NCI-H2029 (cell line): ENCODE results near the gene TMEM214.
"Not testable (repeated sequence)": the region's sequence is repeated elsewhere in the genome, so short reads cannot be mapped to it uniquely, and the experiment has no call there.

ENCODE experiments used
- DNase-seq: peaks from one replicate; lab custom pipeline; 2025; lab: John Stamatoyannopoulos, UW

Gene TMEM214

DNA sequence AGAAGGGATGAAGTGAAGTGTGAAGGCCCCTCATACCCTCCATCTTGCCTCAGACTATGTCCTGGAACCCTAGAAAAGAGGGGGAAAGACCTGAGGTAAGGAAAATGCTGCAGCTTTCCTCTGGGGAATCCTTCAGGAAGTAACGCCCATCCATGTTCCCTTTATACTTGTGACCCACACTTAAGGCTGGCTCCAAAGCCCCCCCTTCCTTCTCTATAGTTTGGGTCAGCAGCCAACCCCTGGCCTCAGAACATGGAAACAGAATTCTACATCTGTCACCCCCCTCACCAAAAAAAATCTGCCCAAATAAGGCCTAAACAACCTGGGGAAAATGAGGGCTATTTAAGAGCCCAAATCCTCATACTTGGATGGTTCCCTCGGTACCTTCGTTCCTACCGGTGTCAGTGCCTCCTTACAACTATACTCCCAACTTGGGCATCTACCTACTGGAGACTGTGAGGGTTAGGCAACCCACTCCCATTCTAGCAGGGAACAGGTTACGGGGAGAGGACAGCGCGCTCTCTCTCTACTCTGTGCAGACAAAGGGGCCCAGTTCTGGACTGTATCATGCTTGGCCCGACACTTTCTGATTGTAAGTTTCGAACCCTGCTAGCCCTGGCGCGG is 38.0 kb downstream of the TMEM214 start:
- DNase-seq: no peak

- DNase-seq: peak; percentile 83
Measured at GRCh38 chr2:27071277-27071989, 38.7 kb downstream of the TMEM214 start, which contains the start of gene OST4. TSS of gene OST4 (minus strand) at chr2:27071654.

- DNase-seq: no peak
Measured at GRCh38 chr2:27071990-27072830, 39.4 kb downstream of the TMEM214 start.

- no peak for DNase-seq
Measured at GRCh38 chr2:27072920-27073319, 40.2 kb downstream of the TMEM214 start.

- DNase-seq: no peak
Measured at GRCh38 chr2:27073782-27074181, 41.0 kb downstream of the TMEM214 start.

DNA sequence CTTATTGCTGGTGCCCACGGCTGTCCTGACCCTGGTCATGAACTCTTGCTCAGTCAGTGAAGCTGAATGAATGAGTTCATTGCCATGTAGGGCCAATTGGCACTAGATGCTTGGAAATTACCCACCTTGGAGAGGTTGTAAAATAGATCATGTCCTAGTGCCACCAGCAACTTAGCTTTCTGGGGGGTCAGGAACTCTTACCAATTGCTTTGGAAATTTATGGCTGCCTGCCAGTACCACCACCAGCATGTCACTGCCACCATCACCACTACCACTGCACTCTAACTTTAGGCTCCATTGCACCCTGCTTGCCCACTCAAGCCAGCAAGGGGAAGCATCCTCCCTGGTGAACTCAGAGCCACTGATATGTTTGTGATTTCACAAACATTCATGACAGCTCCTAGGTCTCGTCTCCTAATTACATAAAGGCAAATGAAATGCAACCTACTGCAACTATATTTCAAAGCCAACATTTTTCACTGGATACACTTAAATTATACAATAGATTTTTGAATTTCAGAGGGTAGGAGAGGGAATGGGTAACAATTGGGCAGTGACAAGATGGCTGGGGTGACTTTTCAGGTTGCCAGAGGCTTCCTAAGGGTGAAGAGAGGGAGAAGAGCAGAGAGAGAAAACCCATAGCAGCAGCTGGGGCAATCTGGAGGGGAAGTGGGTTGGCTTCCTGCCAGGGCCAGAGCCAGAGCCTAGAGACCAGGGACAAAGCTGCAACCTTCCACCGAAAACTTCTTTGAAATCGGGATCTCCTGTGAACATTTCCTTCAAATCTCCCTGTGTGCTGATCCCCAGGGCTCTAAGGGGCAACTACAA is 42.2 kb downstream of the TMEM214 start:
- DNase-seq: peak; percentile 17

DNA sequence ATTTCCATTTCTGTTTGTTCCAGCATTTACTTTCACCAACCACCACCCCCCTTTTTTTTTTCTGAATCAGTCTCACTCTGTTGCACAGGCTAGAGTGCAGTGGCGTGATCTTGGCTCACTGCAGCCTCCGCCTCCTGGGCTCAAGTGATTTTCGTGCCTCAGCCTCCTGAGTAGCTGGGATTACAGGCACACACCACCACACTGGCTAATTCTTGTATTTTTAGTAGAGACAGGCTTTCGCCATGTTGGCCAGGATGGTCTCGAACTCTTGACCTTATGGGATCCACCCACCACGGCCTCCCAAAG is 42.8 kb downstream of the TMEM214 start:
- not testable (repeated sequence) for DNase-seq

- DNase-seq: no peak
Measured at GRCh38 chr2:27076323-27076722, 43.6 kb downstream of the TMEM214 start.

GRCh38 chr2:27077231-27077630 is 44.5 kb downstream of the TMEM214 start:
- no peak for DNase-seq

DNA sequence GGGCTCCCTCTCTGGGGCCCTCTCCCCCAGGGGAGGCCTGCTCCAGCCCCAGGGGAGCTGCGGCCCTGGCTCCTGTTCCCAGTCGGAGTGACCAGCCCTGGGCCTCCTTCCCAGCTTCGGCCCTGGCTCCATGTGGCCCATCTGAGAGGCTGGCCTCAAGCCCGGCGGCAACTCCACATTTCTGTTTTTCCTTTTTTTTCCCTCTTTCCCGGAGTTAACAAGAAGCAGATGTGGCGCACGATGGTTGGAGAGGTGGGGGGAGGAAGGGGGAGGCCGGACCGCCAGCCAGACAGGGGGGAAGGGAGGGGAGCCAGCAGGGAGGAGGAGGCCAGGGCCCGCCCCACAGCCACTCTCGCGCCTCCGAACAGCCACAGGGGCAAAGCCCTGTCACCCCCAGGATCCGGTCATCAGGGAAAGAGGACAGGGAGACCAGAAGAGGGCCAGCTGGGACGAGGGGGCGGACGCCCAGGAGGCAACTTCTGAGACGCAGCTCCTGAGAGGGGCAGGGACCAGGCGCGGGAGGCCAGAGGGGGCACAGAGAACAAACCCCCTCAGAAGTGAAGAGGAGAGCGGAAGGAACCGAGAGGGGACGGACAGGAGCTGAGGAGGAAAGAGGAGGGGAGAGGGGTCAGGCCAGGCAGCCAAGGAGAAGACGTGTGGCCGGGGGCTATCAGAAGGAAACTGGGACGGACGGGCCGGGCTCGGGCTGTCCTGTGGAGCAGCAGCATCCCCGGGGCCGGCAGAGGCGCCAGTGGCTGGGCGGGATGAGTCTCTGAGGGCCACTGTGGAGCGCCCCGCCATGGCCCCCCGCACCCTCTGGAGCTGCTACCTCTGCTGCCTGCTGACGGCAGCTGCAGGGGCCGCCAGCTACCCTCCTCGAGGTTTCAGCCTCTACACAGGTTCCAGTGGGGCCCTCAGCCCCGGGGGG is 45.8 kb downstream of the TMEM214 start, which contains the start of gene EMILIN1:
TSS of gene EMILIN1 (plus strand) at position 349 of the 928 bp plus-strand sequence. CDS start at position 800, 451 bp downstream.
- DNase-seq: no peak

DNA sequence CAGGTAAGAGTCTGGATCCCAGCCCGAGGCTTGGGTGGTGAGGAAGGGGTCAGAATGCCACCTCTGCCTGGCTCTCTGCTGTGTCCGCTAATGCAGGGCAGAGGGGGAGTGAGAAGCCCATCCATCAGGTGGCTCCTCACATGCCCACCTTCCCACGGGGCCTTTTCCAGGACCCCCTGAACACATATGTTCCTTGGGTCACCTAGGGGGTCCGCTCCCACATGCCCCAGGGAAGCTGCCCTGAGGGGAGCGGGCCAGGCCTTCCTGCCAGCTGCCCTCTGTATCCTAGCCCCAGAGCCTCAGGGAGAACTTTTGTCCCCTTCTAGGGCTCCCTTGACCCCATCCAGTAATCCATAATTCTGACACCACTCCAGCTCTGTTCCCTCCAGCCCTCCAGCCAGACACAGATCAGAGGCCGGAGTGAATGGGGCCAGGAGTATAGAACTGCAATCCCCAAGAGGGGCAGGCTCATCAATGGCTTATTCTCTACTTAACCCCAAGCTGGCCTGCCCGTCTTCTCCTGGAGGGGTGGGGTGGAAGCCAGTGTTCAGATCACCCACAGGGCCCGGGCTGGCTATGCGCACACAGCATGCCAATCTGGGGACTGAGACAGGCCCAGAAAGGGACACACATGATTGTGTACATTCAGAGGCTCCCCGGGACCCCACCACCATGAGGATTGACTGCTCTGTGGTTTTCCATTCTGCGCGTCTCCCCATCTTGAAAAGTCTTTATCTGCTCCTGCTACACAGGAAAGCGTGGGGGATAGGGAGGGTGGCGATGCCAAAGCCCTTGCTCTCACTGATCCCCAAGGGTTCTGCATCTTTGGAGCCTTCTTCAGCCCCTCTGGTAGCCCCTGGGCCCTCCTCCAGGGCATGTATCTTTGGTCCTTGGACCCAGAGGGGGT is 46.7 kb downstream of the TMEM214 start:
- DNase-seq: no peak

DNA sequence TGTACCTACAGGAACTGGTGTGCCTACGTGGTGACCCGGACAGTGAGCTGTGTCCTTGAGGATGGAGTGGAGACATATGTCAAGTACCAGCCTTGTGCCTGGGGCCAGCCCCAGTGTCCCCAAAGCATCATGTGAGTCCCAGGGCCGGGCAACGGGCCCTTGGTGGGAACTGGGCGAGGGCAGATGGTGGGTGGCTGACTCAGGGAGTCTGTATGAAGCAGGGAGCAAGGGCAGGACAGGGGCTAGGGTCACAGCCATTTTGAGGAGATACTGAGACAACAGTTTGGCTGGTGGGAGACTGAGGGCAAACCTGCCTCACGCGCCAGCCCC is 47.3 kb downstream of the TMEM214 start:
- DNase-seq: no peak

DNA sequence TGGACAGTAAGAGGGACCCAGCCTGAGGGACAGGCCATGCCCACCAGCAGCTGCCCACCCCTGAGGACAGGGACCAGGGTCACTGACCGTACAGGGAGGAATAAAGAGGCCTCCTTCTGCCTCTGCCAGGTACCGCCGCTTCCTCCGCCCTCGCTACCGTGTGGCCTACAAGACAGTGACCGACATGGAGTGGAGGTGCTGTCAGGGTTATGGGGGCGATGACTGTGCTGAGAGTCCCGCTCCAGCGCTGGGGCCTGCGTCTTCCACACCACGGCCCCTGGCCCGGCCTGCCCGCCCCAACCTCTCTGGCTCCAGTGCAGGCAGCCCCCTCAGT is 47.8 kb downstream of the TMEM214 start:
- DNase-seq: no peak

DNA sequence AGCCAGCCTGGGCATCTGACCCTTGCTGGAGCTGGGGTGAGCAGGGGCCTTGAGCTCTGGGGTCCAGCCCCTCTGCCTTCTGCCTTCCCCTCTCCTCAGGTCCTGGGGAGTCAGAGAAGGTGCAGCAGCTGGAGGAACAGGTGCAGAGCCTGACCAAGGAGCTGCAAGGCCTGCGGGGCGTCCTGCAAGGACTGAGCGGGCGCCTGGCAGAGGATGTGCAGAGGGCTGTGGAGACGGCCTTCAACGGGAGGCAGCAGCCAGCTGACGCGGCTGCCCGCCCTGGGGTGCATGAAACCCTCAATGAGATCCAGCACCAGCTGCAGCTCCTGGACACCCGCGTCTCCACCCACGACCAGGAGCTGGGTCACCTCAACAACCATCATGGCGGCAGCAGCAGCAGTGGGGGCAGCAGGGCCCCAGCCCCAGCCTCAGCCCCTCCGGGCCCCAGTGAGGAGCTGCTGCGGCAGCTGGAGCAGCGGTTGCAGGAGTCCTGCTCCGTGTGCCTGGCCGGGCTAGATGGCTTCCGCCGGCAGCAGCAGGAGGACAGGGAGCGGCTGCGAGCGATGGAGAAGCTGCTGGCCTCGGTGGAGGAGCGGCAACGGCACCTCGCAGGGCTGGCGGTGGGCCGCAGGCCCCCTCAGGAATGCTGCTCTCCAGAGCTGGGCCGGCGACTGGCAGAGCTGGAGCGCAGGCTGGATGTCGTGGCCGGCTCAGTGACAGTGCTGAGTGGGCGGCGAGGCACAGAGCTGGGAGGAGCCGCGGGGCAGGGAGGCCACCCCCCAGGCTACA is 49.4 kb downstream of the TMEM214 start:
- DNase-seq: no peak

GRCh38 chr2:27082773-27083409 is 50.1 kb downstream of the TMEM214 start:
- DNase-seq: no peak

GRCh38 chr2:27083410-27084296 is 50.9 kb downstream of the TMEM214 start:
- no peak for DNase-seq

DNA sequence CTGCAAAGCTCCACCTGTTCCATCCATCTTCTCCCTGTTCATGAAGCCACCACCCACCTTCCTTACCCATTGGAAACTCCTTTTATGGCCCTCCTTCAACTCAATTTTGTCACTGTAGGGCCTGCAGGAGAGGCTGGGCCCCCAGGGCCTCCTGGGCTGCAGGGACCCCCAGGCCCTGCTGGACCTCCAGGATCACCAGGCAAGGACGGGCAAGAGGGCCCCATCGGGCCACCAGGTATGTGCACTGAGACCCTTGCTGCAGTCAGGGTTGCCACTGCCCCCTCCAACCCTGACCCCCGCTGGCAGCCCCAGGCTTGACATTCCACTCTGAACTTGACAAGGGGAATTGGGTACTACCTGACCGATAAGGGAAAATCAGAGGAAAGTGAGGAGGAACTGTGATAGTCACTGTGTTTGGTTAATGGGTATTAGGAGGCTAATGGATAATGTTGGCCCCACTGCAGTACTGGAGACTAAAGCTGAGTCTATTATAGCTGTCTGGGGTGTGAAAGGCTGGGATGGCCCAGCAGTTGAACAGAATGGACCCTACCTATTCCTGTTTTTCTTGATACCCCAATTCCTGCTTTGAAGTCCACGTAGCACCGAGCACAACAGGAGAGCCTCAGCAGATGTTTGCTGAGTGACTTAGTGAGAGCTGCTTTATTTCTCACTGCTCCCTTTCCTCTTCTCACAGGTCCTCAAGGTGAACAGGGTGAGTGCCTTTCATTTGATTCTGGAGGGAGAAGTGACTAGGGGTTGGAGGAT is 51.7 kb downstream of the TMEM214 start:
- no peak for DNase-seq
